K562 (cell line): ENCODE measurements around the gene TMC8.

Experiments used
- CTCF ChIP-seq, 3 experiments: IDR thresholded peaks in 2 of 3; conservative IDR thresholded peaks in 1 of 3; 2 replicates each; pipeline ENCODE4 v1.5.1; 2011 to 2012; ENCODE audit warnings: low read length in 3 of 3, mild to moderate bottlenecking in 3 of 3, control low read depth in 2 of 3, improper control_type of control experiment in 1 of 3, inconsistent platforms in 1 of 3, low read depth in 1 of 3, mixed read lengths in 1 of 3, moderate library complexity in 1 of 3; ENCODE audit not compliant: insufficient read depth in 2 of 3
- ELK1 ChIP-seq: sonication (generic); formaldehyde crosslinking; IDR thresholded peaks from 2 replicates; pipeline ENCODE4 v1.8.1; 2022; ENCODE audit warnings: missing genetic modification reagents
- EZH2 ChIP-seq: IDR thresholded peaks from 2 replicates; pipeline ENCODE4 v1.6.1; 2012; ENCODE audit warnings: low read depth, mild to moderate bottlenecking, inconsistent platforms, low read length, borderline replicate concordance
- KLF16 ChIP-seq: IDR thresholded peaks from 2 replicates; pipeline ENCODE4 v1.6.1; 2016; ENCODE audit warnings: antibody characterized with exemption
- MAFK ChIP-seq: IDR thresholded peaks from 2 replicates; pipeline ENCODE4 v1.6.1; 2011; ENCODE audit warnings: low read length, improper control_type of control experiment
- MAZ ChIP-seq, 2 experiments: fragments of 450-650 bp in 1 of 2; sonication (generic) in 1 of 2; formaldehyde crosslinking; IDR thresholded peaks in 1 of 2; conservative IDR thresholded peaks in 1 of 2; 2 replicates each; pipeline versions ENCODE4 v1.4.0 to v1.5.0; 2020; ENCODE audit warnings: mild to moderate bottlenecking in 1 of 2, missing genetic modification reagents in 1 of 2
- NFIC ChIP-seq: fragments of 450-650 bp; IDR thresholded peaks from 2 replicates; pipeline ENCODE4 v1.6.1; 2017; ENCODE audit warnings: mild to moderate bottlenecking, inconsistent platforms
- REST ChIP-seq, 2 experiments: fragments of 450-650 bp; formaldehyde crosslinking in 1 of 2; IDR thresholded peaks; 2 replicates each; pipeline versions ENCODE4 v1.4.0 to v1.6.1; 2014 to 2020; ENCODE audit warnings: mild to moderate bottlenecking in 2 of 2, borderline replicate concordance in 1 of 2, low read depth in 1 of 2
- SREBF2 ChIP-seq: sonication (generic); formaldehyde crosslinking; IDR thresholded peaks from 2 replicates; pipeline ENCODE4 v1.4.0; 2020; ENCODE audit warnings: mild to moderate bottlenecking, missing genetic modification reagents
- USF1 ChIP-seq: sonication (generic); formaldehyde crosslinking; IDR thresholded peaks from 2 replicates; pipeline ENCODE4 v1.9.0; 2022; ENCODE audit warnings: mild to moderate bottlenecking, missing genetic modification reagents

- TF ChIP-seq KLF16 = no peak
- no peak for TF ChIP-seq NFIC
- TF ChIP-seq MAZ (CRISPR knock-in tag; conservative IDR thresholded peaks at IDR 0.05 in 1 of 2, IDR thresholded peaks at IDR 0.05 in 1 of 2) = no peak
- no peak for TF ChIP-seq SREBF2
- no peak for TF ChIP-seq MAFK
- no peak for TF ChIP-seq CTCF (IDR thresholded peaks at IDR 0.05 in 2 of 3, conservative IDR thresholded peaks at IDR 0.05 in 1 of 3; ENCODE audit: insufficient read depth in 2 of 3, low read depth in 1 of 3, low read length in 3 of 3)
- TF ChIP-seq REST (IDR thresholded peaks at IDR 0.05; ENCODE audit: borderline replicate concordance) = no peak
- no peak for TF ChIP-seq REST (CRISPR knock-in tag; IDR thresholded peaks at IDR 0.05; ENCODE audit: low read depth)
- TF ChIP-seq EZH2 = no peak
- TF ChIP-seq USF1 = no peak
- no peak for TF ChIP-seq ELK1
These were observed 4.4 kb downstream of the TMC8 start for GRCh38 chr17:78134899-78135385.
